GM04504 (cell line): ENCODE data around the gene LMNTD1.
"Not testable (repeated sequence)": the region's sequence is repeated elsewhere in the genome, so short reads cannot be mapped to it uniquely, and the experiment has no call there.

Experiments
- DNase-seq: peaks from one replicate; pipeline ENCODE4 v3.0.0-alpha.2; 2012; ENCODE audit warnings: low read depth

Gene LMNTD1

DNA sequence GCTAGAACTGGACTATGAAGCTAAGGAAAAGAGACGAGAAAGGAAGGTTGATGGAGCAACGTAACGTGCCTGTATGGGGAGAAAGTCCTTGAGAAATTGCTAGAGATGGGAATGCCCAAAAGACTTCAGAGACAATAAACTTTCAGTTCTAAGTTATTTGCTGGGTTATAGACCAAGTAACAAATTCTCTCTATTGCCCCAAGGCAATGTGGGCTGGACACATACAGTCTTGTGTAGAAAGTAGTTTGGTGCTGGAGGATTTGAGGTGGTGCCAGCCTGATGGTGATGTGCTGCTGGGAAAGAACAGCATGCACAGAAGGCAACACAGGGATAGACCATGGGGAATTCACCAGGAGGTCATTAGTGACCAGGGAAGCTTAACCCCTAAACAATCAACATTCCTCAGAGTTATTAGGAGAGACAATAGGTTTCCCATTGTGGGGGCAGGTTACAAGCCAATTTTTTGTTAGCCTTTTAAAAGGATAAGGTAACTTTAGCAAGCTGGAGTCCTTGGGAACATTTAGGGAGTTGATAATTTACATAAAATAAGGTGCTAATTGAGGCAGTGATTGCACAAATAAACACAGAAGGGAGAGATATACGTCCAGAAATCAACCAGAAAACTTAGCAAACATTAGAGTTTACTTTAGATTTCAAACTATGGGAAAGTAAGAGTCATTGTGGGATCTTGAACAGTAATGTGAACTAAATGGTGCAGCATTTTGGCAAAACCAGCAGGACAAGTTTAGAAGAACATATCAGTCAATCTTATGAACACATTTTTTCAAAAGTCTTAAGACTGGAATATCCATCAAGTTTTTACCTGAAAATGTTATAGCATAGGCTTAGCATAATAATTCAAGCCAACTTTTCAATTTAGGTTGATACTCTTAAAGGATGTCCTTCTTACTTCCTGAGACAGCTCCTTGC lies 61.4 kb downstream of the LMNTD1 start:
- DNase-seq = no peak

DNA sequence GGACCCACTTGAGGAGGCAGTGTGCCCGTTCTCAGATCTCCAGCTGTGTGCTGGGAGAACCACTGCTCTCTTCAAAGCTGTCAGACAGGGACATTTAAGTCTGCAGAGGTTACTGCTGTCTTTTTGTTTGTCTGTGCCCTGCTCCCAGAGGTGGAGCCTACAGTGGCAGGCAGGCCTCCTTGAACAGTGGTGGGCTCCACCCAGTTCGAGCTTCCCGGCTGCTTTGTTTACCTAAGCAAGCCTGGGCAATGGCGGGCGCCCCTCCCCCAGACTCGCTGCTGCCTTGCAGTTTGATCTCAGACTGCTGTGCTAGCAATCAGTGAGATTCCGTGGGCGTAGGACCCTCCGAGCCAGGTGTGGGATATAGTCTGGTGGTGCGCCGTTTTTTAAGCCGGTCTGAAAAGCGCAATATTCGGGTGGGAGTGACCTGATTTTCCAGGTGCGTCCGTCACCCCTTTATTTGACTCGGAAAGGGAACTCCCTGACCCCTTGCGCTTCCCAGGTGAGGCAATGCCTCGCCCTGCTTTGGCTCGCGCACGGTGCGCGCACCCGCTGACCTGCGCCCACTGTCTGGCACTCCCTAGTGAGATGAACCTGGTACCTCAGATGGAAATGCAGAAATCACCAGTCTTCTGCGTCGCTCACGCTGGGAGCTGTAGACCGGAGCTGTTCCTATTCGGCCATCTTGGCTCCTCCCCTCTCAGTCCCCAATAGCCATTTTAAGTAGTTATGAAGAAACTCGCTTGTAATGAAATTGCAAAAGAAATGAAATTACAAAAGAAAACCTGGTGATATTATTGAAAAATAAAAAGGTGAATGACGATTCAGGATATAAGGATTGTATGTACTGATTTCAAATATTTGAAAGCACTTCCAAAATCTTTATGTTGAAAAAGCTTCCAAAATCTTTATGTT lies 63.9 kb downstream of the LMNTD1 start:
- not testable (repeated sequence) for DNase-seq

DNA sequence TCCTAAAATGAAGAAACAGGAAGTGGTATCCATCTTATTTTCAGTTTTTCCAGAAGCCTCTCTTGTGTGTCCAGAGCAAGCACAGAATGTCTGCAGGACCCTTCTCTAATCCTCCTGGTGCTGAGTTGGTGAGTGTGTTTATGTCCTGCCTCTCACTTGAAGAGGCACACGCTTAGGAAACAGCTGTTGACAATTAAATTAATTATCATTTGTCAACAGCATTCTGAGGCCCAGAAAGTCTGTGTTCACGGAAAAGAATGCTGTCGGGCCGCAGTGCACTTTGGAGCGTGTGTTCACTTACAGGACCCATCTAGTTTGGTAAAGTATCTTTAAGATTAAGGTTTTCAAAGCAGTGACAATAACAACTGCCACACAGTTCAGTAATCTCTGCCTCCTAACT lies 70.5 kb downstream of the LMNTD1 start:
- no peak for DNase-seq

DNA sequence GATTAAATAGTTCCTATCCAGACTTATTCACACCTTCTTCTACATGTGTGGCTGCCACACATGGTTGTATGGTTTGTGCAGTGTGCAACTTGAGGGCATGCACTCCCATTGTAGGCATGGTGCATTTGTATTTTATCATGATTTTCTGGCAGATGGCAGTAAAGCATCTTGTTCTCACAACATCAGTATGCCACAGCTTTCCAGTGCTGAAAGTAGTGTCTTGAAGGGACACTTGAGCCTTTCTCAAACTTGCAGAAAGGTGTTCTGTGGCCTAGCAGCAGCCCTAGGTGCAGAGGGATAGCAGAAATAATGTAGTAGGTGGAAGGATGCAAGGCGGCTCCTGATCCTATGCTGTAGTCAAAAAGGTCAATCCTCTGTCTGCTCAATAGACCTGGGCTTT lies 72.9 kb downstream of the LMNTD1 start:
- DNase-seq = no peak

DNA sequence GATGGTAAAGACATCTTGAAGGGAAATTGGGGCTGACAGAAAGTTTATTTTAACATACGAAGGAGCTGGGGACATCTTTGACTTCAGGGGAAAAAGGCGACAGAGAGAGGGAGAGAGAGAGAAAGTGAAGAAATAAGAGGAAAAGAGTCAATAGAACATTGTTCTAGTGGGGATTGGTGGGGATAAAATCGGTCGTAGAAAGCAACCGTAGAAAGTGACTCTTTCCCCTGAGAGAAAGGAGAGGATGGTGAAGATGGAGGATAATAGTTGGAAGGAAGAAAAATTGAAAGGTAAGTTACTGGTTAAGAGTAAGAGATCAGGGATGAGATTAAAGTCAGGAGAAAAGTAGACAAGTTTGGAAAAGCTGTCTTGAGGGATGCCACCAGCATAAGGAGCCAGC lies 75.9 kb downstream of the LMNTD1 start:
- no peak for DNase-seq

DNA sequence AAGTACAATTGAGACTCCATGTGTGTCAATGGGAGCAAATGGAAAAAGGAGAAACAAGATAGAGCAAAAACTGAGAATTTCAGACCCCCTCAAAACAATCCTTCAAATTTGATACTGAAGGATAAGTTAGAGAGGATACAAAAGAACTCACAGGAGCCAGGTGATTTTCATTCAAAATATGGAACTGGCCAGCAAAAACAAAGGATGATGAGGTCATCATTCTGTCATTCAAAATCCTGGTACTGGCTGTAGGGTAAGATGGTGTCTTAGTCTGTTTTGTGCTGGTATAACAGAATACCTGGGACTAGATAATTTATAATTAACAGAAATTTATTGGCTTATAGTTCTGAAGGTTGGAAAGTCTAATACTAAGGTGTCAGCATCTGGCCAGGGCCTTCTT lies 80.6 kb downstream of the LMNTD1 start:
- DNase-seq = no peak

DNA sequence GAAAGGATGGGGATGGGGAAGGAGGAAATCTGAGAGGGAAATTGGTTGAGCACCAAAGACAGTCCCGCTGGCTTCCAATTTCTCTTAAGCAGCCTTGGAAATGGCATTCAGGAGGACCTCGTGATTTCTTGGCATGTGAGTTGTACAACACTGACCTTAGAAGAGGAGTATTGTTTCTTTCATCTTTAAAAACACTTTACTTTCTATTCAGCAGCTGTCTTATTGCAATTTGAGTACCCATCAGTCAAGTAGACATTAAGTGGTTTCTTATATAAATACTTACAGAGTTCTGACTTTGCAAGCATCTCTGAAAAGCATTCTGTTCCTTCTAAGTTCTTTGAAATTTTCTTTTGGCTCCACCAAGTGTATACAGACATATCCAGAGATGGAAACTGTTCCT lies 83.2 kb downstream of the LMNTD1 start:
- DNase-seq = no peak

DNA sequence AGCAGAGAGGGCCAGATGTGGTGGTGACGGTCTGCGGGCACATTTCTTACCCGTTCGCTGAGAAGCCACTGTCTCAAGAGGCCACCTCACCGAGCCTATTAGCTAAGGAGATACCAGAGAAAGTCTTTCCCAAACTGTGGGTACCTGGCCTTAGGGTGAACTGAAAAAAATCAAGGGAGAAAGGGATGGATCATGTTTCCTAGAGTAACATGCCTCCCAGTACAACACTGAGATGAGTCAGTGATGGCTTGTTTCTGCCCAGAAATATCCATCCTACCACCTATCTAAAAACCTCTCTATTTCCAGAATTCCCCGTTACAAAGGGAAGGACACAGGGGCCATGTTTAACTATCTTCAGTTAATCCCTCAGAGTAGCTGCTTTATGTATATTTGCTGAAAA lies 83.7 kb downstream of the LMNTD1 start:
- DNase-seq = no peak

DNA sequence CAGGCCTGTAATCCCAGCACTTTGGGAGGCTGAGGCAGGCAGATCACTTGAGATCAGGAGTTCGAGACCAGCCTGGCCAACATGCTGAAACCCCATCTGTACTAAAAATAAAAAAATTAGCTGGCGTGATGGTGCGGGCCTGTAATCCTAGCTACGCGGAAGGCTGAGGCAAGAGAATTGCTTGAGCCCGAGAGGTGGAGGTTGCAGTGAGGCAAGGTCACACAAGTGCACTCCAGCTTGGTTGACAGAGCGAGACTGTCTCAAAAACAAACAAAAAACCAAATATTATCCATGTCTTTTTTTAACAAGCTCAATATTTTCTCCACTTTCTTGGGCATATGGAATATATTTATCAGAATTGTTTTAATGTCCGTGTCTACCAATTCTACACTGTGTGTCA lies 89.6 kb downstream of the LMNTD1 start:
- no peak for DNase-seq

DNA sequence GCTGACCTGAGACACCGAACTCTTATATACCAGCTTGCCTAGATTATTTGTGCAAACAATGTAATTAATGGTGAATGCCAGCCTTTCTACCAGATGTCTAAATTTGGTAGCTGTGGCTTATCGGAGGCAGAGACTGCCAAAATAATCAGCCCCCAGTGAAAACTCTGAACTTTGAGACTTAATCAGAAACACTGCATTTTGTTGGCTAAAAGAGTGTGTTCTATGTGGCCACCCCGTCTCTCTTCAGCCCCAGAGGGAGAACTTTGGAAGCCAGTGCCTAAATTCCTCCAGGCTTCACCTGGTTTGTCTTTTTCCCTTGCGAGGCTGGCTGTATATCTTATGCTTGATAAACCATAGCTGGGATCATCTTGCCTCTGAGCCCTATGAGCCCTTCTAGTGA lies 90.1 kb downstream of the LMNTD1 start:
- no peak for DNase-seq

DNA sequence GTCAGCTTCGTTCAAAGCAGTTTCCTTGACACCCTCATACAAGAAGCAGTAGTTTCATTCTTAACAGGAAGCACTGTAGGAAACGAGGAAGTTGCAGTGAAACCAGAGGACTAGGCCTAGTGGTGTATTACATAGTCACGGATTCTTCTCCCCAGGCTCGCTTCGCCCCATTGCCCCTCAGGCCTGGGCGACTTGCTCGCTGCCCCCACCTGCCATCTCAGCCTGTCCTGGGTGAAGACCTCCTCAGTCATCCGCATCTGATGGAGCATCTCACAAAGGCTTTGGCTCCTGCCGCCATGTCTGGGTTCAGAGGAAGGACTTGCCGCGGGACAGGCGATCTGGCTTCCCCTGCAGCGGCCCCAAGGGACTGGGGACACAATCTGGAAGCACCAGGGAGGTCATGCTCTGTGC lies 93.5 kb downstream of the LMNTD1 start:
- DNase-seq = no peak

DNA sequence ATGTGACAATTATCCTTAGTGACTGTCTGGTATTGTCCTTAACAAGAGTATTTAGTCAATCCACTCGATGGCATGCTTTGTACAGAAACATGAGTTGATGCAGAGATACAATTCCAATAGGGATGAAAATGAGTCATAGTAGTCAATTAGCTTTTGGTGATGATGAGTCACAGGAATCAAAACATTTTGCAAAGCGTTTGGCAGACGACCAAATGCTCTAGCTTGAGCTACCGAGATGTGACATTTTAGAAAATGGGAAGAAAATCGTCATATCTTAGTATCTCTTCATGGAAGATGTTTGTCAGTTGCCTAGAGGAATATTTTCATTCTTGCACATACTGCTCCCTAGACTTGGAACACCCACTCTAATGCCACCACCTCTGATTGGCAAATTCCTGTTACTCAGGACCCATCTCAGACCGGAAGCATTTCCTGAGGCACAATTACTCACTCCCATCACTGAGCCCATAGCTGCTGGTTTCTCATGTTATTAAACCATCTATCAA lies 95.0 kb downstream of the LMNTD1 start:
- peak; percentile 79 for DNase-seq

DNA sequence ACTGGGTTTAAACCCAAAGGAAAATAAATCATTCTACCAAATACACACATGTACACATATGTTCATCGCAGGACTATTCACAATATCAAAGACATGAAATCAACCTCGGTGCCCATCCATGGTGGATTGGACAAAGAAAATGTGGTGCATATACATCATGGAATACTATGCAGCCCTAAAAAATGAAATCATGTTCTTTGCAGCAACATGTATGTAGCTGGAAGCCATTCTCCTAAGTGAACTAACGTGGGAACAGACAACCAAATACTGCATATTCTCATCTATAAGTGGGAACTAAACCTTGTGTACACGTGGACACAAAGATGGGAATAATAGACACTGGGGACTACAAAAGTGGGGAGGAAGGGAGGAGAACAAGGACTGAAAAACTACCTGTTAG lies 96.6 kb downstream of the LMNTD1 start:
- DNase-seq = no peak

DNA sequence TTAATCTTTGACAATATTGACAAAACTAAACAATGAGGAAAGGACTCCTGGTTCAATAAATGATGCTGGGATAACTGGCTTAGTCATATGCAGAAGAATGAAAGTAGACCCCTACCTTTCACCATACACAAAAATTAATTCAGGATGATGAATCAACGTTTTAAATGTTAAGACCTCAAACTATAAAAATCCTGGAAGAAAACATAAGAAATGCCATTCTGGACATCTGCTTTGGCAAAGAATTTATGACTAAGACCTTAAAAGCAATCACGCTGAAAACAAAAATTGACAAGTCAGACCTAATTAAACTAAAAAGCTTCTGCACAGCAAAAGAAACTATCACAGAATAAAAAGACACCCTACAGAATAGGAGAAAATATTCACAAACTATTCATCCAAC lies 97.4 kb downstream of the LMNTD1 start:
- DNase-seq = no peak

DNA sequence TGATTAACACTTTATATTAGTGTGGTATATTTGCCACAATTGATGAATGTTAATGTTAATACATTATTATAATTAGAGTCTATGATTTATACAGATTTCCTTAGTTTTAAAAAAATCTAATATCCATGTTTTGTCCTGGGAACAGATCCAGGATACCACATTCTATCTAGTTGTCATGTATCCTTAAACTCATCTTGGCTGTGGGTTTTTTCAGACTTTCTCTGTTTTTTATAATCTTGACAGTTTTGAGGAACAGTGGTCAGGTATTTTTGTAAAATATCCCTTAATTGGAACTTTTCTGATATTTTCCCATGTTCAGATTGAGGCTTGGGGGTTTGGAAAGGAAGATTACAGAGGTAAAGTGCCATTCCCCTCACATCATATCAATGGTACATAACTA lies 104.1 kb downstream of the LMNTD1 start:
- no peak for DNase-seq

DNA sequence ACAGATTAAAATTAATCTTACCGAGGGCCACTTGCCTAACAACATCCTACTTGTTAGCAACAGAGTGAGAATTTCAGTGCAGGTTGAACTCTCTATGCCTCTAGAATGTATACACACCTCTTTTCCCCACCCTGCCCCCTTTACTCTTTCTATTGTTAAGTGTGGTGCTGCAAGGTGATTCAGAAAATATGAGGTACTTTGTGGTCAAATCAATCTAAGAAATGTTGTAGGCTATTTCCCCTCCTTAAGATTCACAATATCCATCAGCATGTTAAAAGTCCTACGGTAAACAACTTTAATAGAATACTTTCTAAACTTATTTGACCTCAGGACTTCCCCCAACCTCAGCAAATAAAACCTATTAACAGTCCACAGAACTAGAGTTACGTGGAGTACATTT lies 106.0 kb downstream of the LMNTD1 start:
- no peak for DNase-seq

DNA sequence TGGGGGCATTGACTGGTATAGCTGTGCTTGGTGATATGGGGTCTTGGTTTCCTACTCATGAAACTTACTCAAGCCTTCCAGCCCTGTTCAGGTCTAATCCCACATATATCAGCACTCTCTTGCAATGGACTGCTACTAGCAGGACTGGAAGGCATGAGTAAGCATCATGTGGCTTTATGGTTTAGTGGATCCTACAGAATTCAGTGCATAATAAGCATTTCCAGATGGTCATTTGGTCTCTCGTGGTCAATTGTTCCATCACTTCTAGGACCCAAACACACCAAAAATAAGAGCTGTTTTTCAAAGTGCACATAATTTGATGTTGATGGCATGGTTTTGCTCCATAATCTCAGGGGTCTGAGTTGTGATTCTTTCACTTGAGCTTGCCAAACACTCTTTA lies 114.4 kb downstream of the LMNTD1 start:
- DNase-seq = no peak

DNA sequence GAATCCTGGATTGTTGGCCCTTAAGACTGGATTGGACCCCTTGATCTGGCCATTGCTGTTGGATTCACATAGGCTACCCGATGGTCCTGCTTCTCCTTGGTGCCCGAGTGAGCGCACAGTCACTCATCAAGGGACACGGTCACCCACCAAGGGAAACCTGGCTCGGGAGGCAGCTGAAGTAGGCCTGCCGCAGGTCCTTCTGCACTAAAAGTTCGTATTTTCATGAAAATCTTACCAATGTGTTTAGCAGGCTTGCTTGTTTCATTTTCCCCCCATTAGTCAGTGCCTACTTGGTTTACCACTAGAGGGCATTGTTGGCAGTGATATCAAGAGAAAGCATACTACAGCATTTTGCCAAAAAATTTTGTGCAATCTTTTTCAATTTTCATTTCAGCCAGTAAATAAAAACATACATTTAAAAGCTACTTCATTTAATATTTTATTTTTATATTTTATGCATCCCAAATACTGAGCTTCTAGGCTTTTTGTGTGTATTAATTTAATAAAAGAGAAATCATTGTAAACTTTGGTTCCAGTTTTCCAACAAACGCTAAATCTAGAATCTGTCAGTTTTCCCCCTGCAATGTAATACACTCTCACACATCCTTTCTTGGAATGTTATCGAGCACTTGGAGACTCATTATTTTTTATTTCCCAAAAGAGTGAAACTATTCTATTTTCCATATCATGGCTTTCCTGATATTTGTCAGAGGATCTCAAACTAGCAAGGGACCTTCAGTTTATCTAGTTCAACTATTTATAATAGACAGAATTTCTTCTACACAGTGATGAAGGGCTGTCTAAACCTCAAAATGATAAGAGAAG lies 116.7 kb downstream of the LMNTD1 start:
- DNase-seq = peak; percentile 52

DNA sequence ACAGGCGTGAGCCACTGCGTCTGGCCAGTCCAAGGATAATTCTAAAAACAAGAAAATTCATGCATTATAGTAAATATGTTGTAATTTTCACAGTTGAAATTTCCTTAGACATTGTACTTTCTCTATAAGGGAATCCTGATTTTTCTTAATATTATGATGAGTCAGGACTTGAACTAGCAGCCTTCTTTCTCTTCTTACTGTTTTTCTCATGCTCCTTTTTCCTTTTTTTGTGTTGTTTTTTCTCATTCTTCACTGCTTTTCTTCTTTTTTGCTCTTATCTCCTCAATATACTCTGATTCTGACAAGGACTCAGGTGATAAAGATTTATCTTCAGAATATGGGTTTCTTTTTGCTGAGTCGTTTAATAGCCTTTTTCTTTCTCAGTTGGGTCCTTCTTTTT lies 117.7 kb downstream of the LMNTD1 start:
- no peak for DNase-seq

DNA sequence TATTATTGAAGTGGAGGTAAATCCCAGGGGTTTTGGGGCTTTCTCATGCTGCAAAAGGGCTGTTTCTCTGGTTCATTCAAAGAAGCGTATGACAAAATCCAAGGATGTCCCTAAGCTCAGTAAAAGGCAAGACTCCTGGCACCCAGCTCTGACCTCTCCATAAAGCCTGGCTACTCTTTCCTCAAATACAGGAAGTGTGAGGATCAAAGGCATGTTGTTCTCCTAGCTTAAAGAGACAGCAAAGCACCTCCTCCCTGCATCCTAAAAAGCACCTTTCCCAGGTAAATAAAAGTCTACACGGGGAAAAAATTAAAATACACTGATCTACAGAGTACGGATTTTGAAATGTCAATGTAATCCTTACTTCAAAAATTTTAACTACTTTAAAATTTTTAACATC lies 118.6 kb downstream of the LMNTD1 start:
- no peak for DNase-seq

DNA sequence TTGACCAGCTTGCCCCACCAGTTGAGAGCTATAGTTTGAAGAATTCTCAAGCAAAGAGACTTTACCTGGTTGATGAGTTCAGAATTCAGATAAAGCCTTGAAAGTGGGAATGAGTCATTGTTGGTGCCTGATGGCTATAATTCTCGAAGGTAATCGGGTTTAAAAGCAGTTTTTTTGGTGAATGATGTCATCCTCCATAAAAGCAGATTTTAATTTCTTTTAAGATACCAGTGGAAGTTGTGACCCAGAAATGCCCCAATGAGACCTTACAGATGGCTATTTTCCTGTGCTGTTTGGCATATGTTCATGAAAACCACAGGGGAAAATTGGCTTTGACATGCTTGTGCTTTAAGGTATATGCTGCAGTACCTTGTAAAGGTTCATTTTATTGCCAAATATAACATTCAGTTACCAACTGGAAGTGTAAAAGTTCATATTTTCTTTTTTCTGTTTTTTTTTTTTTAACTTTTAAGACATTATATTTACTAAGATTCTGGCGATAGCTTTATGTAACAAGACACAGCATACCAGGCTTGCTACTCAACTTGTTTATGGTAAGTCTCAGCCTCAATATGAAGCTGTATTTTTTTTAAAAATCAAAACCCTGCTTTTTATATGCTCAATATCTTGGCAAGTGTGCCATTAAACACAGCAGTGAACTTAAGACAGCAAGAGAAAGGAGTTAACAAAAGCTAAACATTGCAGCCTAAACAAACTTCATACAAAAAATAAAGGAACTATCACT lies 119.3 kb downstream of the LMNTD1 start:
- no peak for DNase-seq
